ENCODE data around the gene CELF3. TPM values are rescaled to one million over a fixed set of nuclear protein-coding genes. Genes with fewer than 3 reads are reported as not detected.
"Not testable (repeated sequence)": the region's sequence is repeated elsewhere in the genome, so short reads cannot be mapped to it uniquely, and the experiment has no call there.

CELF3 gene
- 1 to 10 TPM; 2.2 to 2.4 TPM for total RNA-seq
- long read RNA-seq: 0 reads

DNA sequence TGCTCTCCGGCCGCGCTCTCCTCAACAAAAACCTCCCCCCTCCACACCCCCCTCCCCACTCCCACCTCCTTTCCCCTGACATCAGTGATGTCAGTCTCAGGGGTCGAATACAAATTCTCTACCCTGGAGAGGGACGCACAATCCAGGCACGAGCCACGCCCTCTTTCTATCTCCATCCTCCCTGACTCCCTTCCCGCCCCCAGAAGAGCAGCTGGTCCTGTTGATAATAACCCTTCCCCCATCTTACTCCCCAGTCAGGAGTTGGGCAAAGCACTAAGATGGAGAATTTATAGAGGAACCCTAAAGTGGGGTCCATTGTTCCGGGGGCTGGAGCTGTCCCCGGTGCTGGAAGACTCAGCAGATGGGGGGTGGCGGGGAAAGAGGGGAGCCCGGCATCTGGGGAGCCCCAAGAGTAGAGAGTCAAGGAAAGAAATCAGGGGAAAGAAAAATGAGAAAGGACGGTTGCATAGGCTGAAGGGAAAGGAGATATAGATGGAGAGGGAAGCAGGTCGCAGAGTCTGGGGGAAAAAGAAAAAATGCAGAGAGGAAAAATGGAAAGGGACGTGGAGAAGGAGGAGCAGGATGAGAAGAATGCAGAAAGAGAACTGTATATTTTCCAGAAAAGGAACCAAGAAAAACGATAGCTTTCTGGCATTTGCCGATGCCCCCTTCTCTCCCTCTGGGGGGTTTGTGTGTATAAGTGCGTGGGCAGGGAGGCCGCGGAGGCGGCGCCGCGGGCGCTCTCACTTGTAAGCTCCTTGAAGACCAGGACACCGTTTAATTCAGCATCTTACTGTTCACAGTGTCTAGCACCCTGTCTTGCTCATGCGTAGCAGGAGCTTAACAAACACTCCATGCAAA, at the start of gene CELF3:
CELF3 (minus strand) TSS at position 33 of the 861 bp plus-strand sequence. CDS start 783 bp downstream, outside the sequence.
- ATAC-seq (no peak), DNase-seq (no peak)

DNA sequence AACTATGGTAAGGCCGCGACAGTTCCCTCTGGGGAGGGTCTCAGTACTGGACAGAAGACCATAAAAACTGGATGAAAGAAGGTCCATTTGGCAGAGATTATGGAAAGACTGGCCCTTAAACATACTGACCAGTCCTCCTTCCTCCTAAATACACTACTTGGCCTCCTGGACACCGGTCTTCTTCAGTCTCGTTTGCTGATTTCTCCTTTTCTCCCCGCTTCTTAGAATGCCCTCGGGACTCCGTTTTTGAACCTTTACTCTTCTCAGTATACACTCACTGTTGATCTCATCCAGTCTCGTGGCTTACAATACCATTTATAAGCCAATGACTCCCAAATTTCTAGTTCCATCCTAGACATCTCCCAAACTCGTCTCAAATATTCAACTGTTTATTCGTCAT, 47.4 kb upstream of the CELF3 start:
- ATAC-seq (no peak), DNase-seq (no peak)
- intact Hi-C loops (cut with DNase I, micrococcal nuclease): no loop called here

More for the DNA sequence above, at the start of gene CELF3:
- intact Hi-C loops (cut with DNase I, micrococcal nuclease): no loop called here

DNA sequence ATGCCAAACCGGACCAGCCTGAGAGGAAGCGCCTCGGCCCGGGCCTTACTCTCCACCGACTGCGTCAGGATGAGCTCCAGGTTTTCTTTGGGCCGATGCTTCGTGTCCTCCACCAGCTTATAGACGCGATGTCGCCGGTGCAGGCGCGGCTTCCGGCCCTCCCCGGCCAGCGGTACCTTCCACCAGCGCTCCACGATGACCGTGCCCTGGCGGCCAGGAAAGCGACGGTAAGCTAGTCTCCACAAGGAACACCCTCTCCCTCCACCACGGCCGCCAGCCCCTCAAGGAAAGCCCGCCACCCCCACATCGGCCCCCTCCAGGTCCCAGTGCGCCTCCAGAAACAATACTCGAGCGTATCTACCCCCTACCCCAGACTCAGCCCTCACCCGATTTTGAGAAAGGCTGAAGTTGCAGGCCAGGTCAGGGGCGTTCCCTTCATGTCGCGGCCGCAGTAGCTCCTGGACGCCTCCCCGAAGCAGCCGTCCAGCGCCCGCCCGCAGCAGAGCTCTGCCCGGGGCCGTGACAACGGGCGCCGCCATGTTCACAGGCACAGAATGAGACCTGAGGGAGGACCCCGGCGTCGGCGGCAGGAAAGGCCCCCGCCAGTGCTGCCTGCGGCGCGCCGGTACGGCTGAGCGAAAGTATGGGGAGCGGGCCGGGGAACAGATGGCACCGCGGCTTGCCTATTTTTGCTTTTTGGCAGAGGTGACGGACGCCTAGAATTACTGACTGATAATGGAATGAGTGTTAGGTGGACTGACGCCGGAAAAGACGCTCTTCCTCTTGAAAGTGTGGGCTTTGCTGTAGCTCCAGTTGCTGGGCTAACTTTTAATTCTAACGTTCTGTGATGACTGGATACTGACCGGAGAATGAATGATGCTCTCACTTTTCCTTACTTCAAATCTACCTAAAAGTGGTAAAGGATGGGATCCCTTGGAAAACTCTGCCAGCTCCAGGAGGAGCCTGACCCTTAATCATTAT, 46.6 kb upstream of the CELF3 start, which contains the start of gene MRPL9:
MRPL9 (minus strand) TSS at position 556 of the 981 bp plus-strand sequence; CDS start at position 539, 17 bp downstream.
- intact Hi-C loops (cut with DNase I, micrococcal nuclease): no loop called here
- DNase-seq: peak; percentile 73 to 88
- ATAC-seq: peak; percentile 98

DNA sequence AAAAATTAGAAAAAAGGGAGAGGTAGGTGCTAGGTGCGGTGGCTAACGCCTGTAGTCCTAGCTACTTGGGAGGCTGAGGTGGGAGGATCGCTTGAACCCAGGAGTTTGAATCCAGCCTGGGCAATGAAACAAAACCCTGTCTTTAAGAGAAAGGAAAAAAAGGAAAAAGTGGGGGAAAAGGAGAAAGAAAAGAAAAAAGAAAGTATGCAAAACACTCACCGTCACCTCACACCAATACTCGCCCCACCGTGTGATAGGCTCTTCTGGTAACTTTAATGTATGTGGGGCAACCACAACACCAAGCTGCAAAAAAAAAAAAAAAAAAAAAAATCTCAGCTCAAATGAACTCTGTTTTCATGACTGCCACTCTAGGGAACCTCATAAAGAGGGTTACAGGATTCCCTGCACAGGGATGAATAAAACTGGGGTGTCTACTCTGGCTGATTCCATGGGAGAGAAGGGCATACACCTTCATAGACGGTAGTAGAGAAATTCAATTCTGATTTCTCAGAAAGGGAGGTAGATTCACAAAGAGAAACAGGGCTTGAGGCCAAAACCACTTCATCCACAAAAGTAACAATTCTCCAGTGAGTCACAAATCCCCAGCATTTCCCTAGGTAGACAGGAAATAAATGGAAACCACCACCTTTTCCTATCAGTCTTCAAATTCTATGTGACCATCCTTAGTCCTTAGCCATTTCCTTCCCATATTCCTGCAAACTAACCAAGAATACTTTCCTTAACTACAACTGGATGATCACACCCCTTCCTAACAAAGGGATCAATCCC, 44.2 kb upstream of the CELF3 start:
- DNase-seq: no peak
- no peak for ATAC-seq

DNA sequence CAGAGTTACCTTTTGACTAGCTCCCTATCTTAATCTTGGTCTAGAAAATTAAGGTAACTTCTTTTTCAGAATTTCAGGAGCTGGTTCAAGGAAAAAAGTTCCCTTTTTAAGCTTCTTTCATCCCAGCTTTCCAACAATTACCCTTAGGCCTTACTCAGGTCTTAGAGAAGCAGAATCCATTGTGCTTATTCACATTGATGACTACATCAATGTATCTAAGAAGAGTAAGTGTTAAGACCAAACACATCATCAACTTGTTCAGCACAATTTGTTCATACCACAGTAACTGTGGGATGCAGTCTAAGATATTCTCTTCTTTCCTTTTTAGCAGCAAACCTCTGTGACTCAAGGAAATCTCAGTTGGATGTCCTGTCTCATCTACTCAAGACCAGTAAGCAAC, 42.6 kb upstream of the CELF3 start:
- DNase-seq (no peak), ATAC-seq (no peak)
- intact Hi-C loops (cut with DNase I, micrococcal nuclease): no loop called here

More for the DNA sequence above, 44.2 kb upstream of the CELF3 start:
- intact Hi-C loops (cut with DNase I, micrococcal nuclease): no loop called here

GRCh38 chr1:151756291-151756690, 39.7 kb upstream of the CELF3 start:
- intact Hi-C loops (cut with DNase I, micrococcal nuclease): no loop called here
- DNase-seq: no peak
- no peak for ATAC-seq

GRCh38 chr1:151741516-151741915, 24.9 kb upstream of the CELF3 start:
- DNase-seq (no peak), ATAC-seq (no peak)
- intact Hi-C loops (cut with DNase I, micrococcal nuclease): no loop called here

DNA sequence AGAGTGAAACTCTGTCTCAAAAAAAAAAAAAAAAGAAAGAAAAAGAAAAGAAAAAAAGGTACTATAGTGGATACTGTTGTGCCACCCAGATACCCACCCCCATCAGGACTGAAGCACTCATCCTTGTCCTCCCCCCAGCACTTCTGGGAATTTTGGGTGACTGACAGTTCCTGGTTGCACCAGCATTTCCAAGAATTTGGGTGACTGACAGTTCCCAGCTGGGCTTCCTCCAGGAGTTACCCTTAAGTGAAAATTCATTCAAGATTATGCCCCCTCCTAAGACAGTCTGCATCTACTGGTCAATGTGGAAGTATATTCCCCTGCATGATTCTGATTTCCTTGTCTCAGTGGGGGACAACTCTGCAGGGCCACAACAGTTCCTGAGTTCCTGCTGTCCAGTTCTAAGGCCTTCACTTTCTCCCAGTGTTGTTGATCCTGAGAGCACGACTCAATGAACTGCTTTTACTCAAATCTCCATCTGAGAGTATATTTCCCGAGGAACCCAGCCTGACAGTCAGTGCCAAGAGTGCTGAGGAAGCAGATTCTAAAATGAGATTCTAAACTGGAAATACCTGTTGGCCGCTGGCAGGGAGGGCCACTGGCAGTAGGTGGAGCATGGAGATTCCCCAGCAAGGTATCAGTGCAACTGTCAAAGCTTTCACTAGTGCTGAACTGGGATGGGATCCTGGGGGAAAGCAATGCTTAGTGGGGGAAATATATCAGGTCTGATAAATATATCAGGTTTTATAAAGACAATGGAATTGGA, 23.2 kb upstream of the CELF3 start:
- intact Hi-C loops (cut with DNase I, micrococcal nuclease): loop anchor here in 1 of 2 donors (5.0 to 10.0 kb wide), 3 partner anchors 145 to 295 kb away; no protein-coding TSS in a partner anchor
- no peak for DNase-seq

DNA sequence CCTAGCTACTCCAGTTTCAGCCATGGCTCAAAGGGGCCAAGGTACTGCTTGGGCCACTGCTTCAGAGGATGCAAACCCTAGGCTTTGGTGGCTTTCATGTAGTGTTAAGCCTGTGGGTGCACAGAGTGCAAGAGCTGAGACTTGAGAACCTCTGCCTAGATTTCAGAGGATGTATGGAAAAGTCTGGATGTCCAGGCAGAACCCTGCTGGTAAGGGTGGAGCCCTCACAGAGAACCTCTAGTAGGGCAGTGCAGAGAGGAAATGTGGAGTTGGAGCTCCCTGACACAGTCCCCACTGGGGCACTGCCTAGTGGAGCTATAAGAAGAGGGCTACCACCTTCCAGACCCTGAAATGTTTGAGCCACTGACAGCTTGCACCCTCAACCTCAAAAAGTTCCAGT, 20.9 kb upstream of the CELF3 start:
- ATAC-seq (no peak), DNase-seq (no peak)
- intact Hi-C loops (cut with DNase I, micrococcal nuclease): loop anchor here in 1 of 2 donors (5.0 to 10.0 kb wide), 3 partner anchors 143 to 293 kb away; no protein-coding TSS in a partner anchor

More for the DNA sequence above, 23.2 kb upstream of the CELF3 start:
- peak; percentile 82 for ATAC-seq

DNA sequence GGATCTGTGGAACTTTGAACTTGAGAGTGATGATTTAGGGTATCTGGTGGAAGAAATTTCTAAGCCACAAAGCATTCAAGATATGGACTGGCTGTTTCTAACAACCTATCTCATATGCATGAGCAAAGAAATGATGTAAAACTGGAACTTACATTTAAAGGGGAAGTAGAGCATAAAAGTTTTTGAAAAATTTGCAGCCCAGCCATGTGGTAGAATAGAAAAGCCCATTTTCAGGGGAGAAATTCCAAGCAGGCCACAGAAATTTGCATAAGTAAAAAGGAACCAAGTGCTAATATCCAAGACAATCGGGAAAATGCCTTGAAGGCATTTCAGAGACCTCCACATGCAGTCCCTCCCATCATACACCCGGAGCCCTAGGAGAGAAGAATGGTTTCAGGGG, 20.4 kb upstream of the CELF3 start:
- intact Hi-C loops (cut with DNase I, micrococcal nuclease): loop anchor here in 1 of 2 donors (5.0 to 10.0 kb wide), 3 partner anchors 142 to 292 kb away; no protein-coding TSS in a partner anchor
- no peak for DNase-seq
- no peak for ATAC-seq

- DNase-seq, ATAC-seq: not testable (repeated sequence)
- intact Hi-C loops (cut with DNase I, micrococcal nuclease): loop anchor here in 1 of 2 donors (10.0 kb wide), 2 partner anchors 139 to 289 kb away; no protein-coding TSS in a partner anchor
Observed at GRCh38 chr1:151733995-151734394, 17.4 kb upstream of the CELF3 start.

- no peak for ATAC-seq
- intact Hi-C loops (cut with DNase I, micrococcal nuclease): loop anchor here in 1 of 2 donors (10.0 kb wide), 2 partner anchors 138 to 288 kb away; no protein-coding TSS in a partner anchor
- DNase-seq: no peak
Observed at GRCh38 chr1:151733126-151733525, 16.5 kb upstream of the CELF3 start.

GRCh38 chr1:151729966-151730291, 13.3 kb upstream of the CELF3 start:
- DNase-seq (no peak), ATAC-seq (no peak)
- intact Hi-C loops (cut with DNase I, micrococcal nuclease): loop anchor here in 1 of 2 donors (10.0 kb wide), 2 partner anchors 135 to 285 kb away; no protein-coding TSS in a partner anchor

- DNase-seq (no peak), ATAC-seq (peak; percentile 82)
- intact Hi-C loops (cut with DNase I, micrococcal nuclease): no loop called here
Observed at GRCh38 chr1:151729157-151729965, 12.8 kb upstream of the CELF3 start.

GRCh38 chr1:151728151-151729054, 11.8 kb upstream of the CELF3 start:
- intact Hi-C loops (cut with DNase I, micrococcal nuclease): no loop called here
- no peak for ATAC-seq
- DNase-seq: no peak
